NCI-H1436 (cell line): ENCODE results near the gene CRAMP1.

Experiments
- DNase-seq: peaks from one replicate; lab custom pipeline; 2025; lab: John Stamatoyannopoulos, UW

Gene CRAMP1

DNA sequence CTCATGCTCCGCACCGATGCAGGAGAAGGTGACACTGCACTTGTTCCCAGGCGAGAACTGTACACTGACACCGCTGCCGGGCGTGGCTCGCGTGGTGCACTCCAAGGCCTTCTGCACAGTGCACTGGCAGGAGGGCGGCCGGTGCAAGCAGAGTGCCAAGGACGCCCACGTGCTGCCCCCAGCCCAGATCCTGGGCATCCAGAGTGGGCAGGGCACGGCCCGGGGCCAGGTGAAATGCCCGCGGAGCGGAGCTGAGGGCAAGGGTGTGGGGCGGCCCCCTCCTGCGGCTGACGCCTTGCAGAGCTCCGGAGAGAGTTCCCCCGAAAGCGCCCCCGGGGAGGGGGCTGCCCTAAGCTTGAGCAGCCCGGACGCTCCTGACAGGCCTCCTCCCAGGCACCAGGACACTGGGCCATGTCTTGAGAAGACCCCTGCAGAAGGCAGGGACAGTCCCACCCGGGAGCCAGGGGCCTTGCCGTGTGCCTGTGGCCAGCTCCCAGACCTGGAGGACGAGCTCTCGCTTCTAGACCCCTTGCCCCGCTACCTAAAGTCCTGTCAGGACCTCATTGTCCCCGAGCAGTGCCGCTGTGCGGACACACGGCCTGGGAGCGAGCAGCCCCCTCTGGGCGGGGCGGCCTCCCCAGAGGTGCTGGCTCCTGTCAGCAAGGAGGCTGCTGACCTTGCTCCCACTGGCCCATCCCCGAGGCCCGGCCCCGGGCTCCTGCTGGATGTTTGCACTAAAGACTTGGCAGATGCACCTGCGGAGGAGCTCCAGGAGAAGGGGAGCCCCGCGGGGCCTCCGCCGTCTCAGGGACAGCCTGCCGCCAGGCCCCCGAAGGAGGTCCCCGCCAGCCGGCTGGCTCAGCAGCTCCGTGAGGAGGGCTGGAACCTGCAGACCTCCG is 44.0 kb downstream of the CRAMP1 start:
- DNase-seq: no peak

DNA sequence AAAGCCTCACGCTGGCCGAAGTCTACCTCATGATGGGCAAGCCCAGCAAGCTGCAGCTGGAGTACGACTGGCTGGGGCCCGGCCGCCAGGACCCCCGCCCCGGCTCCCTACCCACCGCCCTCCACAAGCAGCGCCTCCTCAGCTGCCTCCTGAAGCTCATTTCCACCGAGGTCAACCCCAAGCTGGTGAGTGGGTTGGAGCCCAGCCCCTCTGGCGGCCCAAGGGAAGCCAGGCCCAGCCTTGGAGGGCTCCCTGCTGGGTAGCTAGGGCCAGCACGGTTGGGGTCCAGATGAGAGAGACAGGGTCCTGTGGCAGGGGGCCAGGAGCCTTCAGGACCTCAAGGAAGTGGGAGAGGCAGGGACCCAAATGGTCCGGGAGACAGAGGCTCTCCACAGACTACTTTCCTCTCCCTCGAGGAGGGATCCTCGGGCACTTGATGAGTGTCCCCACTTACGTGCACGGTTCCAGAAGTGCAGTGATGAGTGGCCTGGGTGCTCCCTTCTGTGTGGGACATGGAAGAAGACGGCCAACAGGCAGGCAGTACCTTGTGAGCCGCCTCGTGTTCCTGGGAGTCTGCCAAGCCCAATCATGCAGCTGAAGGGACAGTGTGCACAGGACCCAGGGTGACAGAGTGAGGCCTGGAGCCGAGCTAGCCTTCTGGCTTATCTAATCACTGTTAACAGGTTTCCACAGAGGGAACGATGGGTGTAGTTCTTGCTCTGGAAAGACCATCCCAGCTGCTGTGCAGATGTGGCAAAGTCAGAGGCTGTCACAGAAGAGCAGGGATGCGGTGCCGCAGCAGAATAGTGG is 44.9 kb downstream of the CRAMP1 start:
- no peak for DNase-seq

DNA sequence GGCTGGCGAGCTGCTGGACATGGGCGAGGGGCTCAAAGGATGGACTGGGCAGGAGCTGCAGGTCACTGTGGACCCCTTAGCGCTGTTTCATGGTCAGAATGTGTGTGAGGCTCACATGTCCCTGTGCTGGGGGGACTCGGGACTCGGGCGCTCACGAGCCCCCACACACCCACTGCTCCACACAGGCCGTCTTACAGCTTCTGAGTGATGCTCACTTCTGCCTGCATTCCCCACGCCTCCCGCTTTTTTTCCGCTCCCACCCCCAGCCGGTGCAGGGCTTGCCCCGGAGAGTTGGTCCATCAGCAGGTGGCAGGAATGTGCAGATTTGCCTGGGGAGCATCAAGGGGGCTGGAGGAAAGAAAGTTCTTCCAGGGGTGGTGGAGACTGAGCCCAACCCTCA is 45.7 kb downstream of the CRAMP1 start:
- DNase-seq: no peak

DNA sequence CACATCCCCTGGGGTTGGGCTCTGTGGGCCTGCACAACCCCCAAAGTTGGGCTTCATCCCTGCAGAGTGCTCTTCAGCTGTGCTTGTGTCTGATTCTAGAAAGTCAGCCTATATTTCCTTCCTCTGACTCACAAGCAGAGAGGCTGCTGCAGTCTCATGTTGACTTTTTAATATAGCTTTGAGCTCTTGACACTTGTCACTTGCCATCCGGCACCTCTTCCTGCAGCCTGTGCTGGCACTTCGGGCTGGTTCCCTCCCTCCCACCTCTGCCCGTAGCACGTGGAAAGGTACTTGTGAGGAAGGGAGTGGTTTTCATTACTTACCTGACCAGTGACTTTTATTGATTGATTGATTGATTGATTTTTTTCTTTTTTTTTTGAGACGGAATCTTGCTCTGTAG is 46.9 kb downstream of the CRAMP1 start:
- no peak for DNase-seq

DNA sequence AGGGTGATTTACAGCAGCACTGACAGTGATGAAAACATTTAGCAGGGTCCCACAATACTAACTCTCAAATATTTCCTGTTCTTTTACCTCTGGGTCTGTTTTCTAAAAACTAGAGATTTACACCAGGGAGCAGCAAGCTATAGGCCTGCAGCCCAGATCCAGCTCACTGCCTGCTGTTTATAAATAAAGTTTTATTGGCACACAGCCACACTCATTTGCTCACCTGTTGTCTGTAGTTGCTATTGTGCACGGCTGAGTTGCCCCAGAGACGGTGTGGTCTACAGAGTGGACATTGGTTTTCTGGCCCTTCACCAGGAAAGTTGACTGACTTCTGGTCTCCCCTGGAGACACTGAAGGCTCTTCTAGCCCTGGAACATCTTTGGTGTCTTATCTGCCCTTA is 49.7 kb downstream of the CRAMP1 start:
- DNase-seq: no peak

DNA sequence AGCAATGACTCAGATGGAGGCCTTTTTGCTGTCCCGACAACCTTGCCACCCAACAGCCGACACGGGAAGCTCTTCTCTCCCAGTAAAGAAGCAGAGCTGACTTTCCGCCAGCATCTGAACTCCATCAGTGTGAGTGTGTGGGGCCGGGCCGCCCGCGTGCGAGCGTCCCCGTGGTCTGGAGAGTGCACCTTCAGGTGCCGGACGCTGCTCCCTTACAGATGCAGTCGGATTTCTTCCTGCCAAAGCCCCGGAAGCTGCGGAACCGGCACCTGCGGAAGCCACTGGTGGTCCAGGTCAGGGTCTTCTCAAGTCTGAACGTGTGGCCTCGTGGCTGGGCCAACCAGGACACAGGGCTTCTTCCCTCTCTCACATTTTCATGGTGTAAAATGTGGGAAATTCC is 50.4 kb downstream of the CRAMP1 start:
- no peak for DNase-seq

DNA sequence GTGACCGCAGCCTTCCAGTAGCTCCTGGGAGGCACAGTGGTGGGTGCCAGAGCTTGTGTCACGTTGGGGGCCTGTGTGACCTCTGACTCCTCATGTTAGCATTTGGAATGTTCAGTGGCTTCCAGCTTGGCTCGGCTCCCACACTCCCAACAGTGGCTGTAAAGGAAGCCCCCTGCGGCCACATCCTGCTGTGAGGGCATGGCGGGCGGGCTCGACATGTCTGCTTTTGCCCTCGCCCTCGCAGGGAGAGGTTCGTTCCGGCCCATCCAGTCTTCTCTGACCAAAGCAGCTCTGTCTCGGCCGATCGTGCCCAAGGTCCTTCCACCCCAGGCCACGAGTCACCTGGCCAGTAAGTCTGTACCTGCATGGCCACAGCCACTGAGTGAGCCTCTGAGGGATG is 53.7 kb downstream of the CRAMP1 start:
- DNase-seq: no peak

DNA sequence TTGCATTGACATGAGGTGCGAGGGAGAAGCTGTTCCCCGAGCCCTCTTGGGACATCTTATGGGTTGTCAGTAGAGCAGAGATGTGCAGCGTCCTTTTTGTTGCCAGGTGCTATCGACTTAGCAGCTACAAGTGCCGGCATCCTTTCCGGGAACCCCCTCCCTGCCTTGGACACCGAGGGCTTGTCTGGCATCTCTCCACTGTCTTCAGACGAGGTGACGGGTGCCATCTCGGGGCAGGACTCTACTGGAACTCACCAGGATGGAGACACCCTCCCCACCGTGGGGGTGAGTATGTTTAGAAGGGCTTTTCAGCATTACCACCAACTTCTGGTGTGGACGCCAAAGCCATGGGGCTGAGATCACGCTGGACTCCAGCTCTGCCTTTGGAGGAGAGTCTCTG is 54.2 kb downstream of the CRAMP1 start:
- DNase-seq: no peak

DNA sequence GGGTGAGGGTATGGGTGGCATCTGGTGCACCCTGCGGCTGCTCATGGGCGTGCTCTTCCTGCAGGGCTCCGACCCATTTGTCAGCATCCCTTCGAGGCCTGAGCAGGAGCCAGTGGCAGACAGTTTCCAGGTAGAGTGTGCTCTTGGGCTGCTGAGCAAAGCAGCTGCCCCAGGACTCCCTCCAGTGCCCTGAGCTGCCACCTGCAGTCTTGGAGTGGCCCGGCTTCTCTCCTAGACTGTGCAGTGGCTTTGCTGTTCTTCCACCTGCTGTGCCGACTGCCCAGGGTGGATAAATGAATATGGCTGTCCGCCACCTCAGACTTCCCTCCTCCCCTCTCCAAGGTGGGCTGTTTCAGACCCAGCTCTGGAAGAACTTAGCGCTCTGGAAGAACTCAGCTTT is 55.1 kb downstream of the CRAMP1 start:
- no peak for DNase-seq

DNA sequence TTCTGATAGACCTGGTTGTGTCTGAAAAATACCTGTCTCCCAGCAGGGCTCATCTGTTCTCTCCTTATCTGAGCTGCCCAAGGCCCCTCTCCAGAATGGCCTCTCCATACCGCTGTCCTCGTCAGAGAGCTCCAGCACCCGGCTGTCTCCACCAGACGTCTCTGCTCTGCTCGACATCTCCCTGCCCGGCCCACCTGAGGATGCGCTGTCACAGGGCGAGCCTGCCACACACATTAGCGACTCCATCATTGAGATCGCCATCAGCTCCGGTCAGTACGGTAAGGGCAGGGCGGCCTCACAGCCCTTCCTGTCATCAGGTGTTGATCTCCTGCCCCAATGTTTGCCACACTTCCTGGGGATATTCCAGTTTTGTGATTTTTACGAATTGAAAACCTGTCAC is 55.8 kb downstream of the CRAMP1 start:
- no peak for DNase-seq

DNA sequence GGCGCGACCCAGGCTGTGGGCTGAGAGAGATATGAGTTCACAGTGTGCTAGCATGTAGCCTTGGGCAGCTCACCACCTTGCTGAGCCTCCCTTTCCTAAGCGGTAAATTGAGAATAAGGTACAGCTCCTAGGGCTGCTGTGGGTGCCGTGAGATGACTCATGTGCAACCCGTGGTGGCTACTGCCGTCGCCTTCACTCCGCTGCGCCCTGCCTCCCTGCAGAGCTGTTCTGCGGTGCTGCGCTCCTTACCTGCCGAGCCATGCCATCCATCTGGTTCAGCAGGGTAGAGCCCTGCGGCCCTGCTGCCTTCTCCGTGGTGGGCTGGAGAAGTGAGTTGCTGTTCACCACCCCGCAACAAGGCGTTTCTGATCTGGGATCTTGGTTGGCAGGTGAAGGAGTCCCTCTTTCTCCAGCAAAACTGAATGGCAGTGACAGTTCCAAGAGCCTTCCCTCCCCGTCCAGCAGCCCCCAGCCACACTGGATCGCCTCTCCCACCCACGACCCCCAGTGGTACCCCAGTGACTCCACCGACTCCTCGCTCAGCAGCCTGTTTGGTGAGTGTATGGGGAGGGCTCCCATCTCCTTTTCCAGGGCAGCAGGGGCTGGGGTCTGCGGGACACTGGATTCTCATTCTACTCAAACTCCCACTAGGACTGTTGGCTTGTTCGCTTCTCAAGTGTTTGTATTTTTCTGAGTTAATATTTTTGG is 56.6 kb downstream of the CRAMP1 start:
- DNase-seq: no peak

DNA sequence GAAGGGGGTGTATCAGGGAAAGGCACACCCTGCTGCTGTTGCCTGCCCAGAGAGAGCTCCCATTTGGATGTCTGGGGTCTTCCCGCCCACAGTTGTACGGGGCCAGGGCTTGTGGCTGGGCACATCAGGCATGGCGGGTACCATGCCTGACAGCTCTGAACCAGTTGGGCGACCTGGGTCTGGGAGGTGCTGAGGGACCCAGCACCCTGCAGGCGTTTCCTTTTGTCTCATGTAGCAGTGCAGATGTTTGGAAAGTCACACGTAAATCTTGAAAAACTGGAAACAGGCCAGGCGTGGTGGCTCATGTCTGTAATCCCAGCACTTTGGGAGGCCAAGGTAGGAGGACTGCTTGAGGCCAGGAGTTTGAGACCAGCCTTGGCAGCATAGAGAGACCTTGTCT is 57.5 kb downstream of the CRAMP1 start:
- no peak for DNase-seq

DNA sequence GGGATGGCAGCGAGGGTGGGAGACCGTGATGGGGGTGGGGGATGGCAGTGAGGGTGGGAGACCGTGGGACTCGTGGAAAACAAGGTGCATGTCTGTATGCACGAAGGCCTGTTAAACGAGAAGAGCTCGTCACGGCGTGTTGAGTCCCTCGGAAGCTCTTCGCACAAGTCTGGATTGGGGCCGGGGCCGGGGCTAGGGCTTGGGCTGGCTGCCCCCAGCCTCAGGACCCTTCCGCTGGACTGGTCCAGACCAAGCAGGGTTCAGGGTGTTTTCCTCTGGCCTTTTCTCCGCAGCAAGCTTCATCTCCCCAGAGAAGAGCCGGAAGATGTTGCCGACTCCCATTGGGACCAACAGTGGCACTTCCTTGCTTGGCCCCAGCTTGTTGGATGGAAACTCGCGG is 58.2 kb downstream of the CRAMP1 start:
- no peak for DNase-seq

DNA sequence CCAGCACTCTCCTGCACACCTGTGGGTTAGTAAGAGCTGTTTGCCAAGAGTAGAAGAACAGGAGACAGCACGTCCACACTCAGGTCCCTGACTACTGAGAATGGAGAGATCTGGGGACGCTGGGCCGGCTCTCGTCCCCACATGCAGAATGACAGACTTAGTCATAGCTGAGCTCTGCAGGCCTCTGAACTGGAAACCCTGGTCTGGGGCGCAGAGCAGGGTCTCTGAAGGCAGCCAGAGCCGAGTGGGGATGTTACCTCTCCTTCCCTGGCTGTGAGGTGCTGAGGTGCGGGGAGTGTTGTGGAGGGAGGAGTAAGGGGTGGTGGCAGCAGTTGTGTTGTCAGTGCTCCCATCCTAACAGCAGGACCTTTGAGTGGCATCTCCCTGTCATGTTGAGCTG is 58.7 kb downstream of the CRAMP1 start:
- DNase-seq: no peak

DNA sequence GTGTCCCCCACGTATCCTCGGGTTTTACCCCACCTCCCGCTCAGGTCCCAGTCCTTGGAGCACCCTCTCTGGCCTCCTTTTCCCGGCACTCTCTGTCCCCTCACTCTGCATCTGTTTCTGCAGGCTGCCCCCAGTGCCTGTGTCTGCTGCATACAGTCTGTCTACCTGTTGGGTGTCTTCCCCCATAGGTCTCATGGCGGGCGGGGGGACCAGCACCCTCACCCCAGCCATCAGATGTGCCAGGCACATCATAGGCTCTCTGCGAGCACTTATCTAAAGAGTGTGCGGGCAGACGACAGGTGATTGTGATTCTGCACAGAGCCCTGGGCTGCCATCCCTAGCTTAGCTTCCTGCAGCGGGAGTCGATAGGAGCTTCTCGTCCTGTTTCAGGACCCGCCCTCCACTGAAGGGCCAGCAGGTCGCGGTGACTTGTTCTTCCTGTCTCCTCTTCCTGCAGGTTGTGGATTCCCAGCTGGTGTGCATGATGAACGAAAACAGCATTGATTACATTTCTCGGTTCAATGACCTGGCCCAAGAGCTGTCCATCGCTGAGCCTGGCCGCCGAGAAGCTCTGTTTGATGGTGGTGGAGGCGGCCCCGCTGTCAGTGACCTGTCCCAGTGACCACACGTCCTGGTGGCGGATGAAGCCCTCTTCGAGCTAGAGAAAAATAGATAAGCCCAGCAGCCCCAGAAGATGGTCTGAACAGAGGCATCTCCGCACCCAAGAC is 61.4 kb downstream of the CRAMP1 start:
- DNase-seq: no peak

DNA sequence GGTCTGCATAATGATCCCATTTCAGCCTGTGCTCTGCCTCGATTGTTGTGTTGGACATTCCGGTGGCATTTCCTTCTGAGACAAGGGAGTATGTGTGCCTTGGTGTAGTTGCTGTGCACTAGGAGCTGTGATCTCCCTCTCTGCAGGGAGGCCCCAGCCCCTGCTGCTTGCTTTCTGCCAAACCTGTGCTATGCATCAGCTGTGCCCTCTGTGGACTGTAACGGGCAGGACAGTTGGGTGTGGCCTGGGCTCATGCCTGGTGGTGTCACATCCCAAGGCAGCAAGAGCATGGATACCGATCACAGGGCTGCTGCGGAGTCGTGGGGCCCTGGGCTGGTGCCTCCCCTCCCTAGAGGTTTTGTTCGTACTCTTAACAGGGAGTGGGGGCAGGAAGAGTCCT is 62.1 kb downstream of the CRAMP1 start:
- DNase-seq: no peak

DNA sequence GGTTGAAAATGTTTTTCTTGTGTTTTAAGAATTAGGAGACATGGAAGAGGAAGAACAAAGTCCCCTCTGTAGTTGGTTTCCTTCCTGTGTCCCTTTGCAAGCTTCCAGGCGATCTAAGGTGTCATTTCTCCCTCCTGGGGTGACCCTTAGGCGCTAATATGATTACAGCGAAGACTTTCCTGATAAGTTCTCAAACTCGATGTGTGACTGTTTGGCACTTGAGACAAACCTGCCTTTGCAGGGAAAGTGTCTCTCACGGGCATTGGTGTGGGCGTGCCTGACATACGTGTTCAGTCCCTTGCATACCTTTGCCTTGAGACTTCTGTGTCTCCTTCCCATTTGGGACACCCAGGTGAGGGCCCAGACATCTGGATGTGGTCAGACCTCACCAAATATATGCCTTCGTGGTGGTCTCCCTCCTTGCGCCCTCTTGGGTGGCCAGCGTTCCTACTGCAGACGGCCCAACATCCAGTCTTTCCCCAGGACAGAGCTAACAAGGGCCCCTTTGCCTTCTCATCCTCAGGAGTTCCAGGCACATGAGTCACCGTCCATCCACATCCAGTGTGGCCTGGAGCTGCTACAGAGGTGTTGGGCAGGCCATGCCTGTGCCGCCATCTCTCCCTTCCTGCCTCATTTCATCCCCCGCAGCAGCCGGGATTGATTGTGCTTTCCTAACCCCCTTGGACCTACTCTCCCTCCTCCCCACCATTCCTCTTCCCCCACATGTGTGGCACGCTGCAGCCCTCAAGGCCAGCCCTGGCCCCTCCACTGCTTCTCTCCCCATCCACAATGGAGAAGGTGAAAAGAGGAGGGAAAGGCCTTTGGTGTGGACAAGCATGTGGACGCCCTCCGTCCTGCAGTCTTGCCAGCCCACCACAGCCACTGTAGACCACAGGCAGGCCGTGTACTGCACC is 62.8 kb downstream of the CRAMP1 start:
- no peak for DNase-seq

DNA sequence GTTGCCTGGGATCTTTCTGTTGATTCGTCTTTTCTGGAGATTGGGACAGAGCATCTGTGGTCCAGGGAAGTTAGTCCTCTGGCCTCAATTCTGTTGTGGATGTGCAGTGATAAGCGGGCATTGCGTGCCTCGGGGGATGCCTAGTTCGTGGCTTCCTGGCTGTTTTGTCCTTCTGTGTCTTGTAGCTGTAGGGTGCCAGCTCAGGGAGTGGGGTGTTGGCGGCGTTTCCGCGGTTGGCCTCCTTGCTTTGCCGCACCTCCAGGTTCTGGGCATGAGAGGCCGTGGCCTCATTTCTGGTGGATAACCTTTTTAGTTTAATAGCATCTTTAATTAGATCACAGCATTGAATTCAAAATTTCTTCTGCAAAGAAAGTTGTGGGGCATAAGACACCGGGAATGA is 64.5 kb downstream of the CRAMP1 start:
- no peak for DNase-seq

DNA sequence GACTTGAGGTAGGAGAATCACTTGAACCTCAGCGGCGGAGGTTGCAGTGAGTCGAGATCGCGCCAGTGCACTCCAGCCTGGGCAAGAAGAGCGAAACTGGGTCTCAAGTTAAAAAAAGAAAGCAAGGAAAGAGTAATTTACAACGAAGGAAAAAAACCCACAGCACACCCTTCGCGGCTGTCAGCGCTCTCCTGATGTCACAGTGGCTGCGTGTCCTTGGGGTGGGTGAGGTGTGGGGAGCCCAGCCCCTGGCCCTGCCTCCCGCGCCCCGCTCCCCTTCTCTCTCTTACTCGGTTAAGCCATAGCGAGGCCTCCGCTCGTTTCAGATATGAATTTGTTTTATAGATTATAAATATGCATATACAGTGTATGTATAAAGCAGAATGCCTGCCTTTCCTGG is 65.2 kb downstream of the CRAMP1 start:
- DNase-seq: no peak

DNA sequence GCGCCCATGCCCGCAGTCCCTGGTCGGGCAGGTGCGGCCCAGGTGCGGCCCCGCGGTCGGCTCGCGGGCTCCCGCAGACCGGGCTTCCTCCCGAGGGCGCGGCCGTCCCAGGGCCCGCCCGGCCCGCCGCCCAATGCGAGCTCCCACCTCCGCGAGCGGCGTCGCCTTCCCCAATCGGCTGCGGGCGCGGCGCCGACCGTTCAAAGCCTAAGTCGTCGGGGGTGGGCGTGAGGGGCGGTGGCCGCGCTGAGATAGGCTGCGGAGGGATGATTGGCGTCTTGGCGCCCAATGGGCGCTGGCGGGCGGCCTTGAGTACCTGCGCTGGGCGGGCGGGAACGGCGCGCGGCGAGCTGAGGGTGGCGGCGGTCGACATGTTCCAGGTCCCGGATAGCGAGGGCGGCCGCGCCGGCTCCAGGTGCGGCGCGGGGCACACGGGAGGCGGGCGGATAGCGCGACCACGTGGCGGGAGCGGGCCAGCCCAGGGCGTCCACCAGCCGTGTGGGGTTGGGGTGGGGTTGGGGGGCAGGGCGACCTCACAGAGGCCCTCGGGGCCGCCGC is 65.9 kb downstream of the CRAMP1 start, which contains the start of gene JPT2:
TSS of gene JPT2 (plus strand) at position 338 of the 558 bp plus-strand sequence. CDS start at position 372, 34 bp downstream.
- DNase-seq: peak; percentile 97
